Dermis microvascular lymphatic vessel endothelial cell (primary cell): ENCODE data around the gene PDE4D. TPM values are rescaled to one million over a fixed set of nuclear protein-coding genes. Genes with fewer than 3 reads are reported as not detected.
A peak's percentile ranks its signal among the peaks of the same experiment; 100 is the strongest.

Source experiments
- DNase-seq, 2 donors: peaks; one replicate each; pipeline versions ENCODE4 v3.0.0 to v3.0.0-alpha.2; 2010; ENCODE audit warnings: low read depth in 2 of 2
- total RNA-seq: library from RNA; depleted of rRNA; stranded (reverse); fragments of >200 nt; gene quantifications from 2 replicates; pipeline ENCODE4 v1.2.1, GENCODE V29; 2014

PDE4D gene
- total RNA-seq, 1 donor from 2014 or later = 22.1 TPM

DNA sequence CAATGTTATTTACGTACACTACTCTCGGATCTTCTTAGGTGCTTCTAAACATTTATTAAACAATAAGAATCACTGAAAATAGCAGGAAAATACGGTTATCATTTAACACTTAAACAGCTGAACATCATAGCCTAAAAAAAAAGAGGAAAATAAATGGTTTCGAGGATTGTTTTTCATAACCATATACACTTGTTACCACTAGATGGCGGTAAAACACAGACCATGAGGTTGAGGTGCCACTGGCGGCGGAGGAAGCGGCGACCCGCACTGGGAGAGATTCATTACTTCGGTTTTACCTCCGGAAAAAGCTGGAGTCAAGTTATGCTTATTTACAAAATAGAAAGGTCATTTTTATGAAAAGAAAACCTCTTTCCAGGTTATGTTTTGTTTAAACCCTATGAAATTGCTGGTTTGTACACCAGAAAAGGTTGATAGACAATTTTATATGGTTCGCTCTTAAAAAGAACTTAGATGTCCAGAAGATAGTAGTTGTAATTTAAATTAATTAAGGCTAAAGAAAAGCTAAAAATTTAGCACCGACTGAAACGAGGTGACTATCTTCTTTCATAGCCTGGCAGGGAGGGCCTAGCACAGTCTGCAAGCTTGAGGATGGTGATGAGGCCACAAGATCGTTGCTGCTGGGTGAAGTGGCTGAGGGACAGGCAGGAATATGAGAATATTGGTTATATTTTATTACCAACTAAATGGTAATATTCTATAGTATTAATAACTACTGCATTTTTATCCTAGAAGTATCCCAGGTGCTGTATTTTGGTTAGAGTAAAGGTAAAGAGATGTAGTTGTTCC lies 704.9 kb downstream of the PDE4D start:
- DNase-seq = peak; percentile 52 to 79

DNA sequence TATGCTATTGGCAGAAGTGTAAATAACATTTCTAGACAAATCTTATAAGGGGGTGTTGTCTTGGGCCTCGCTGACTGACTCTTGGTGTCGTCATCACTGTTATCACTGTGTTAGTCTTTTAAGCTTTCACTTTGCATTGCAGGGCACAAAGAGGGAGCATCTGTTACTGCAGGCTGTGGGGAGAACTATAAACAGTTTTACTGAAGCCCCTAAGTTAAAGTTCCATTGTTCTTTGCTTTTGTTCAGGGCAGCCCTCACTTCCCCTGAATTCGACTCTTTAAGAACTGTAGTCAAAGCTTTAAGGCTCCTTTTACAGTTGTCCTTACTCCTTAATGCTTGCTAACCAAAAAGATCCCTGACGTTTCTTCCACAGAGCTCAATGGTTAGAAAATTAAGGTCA lies 705.7 kb downstream of the PDE4D start:
- no peak for DNase-seq

DNA sequence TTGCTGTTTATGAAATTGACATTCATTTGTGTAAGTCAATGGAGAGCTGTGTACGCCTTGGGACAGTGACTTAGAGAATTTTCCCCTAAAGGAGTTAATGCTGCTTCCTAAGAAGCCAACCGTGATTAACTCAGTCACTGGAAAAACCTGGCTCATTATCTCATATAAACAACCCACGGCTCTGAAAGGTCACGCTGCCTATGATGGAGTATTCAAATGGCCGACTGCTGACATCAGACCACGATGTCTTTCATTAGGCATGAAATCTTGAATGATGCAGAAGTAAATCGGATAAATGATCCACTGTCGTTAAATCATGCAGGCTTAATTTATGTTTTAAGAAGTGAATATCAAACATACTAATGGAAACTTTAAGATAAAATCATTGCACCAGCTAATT lies 706.9 kb downstream of the PDE4D start:
- no peak for DNase-seq

DNA sequence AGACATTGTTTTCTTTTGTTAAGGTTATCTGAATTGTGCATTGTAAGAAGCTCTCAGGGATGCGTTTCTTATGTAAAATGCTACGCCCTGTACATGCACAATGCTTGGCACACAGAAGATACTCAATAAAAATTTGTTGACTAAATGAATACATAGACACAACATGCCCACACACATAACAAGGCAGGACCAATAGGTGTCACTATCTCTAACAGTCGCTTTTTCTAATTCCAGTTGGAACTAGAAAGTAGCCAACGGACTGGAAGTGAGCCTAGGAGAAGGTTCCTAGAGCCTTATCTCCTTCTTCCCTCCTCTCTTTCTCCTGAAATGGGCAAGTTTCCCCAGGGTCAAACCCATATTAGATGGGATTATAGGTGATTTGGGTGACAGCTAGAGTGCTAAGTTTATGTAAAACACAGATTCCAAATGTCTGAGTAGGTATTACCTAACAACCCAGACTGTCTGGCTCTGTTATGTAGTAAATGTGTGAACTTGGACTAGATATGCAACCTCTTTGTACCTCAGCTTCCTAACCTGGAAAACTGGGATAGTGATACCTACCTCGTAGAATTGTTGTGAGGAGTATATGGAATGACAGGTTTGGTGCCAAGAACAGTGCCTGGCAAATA lies 707.7 kb downstream of the PDE4D start:
- DNase-seq = no peak

DNA sequence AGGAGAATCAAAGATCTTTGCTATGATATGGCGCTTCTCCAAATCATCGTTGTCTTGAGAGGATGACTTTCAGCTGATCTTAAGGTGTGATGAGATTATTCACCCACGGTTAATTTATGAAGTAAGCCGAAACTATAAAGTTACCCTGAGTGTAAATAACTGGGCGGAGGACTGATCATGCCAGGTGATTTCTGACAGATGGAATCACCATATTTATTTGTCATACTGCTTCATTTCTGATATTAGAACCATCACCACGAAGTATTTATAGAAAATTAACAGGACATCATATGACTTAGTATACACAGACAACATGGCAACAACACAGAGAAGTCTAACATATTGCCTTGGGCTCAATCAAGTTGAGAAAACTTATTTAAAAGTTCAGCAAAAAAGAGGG lies 708.8 kb downstream of the PDE4D start:
- DNase-seq = no peak

DNA sequence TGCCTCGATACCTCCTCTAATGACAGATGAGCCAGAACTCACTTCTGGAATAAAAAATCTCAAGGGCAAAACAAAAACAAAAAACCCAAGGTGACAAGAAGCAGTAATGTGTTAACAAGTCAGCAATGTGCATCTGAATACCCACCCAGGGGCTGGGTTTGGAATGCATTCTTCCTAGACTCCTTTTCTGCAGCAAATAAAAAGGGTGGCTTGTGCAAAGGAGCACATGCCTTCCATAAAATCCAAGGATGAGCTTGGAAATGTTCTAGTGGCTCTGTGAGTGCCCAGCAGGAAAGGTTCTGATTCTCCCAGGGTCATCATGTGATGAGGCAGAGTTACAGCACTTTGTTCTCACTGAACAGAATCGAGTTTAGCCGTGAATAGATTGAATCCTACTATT lies 710.8 kb downstream of the PDE4D start:
- no peak for DNase-seq

DNA sequence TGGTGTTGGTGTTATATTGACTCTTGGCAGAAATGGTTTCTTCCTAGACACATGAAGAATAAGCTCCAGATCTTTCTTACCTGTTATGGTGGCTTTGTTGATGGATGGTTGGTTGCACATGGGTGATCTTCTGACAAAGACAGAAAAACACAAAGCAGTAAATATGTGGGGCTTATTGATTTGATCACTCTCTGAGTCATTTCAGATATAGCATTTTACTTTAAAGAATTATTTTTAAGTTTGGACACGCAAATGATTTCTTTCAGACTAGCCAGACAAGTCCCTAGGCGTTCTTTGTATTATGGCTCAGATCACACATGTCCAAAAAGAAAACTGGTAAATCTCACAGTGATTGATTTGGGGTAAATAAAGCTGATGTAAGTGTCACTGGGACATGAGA lies 713.0 kb downstream of the PDE4D start:
- no peak for DNase-seq

DNA sequence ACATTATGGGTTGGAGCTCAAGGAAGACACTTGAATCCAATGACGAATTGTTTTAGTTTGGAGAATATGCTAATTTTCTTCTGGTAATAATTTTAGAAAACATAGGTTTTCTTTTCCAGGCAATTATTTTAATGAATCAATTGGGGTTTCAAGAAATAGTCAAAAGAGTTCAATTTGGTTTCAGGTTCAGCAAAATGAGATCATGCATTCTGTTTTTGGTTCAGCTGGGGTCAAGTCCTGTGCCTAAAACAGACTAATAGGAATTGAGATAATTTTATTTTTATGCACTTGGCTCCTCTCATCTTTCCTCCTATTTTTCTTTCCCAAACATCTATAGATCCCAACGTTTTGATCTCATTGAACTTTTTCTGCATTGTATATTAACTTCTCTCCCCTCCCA lies 713.8 kb downstream of the PDE4D start:
- DNase-seq = no peak

DNA sequence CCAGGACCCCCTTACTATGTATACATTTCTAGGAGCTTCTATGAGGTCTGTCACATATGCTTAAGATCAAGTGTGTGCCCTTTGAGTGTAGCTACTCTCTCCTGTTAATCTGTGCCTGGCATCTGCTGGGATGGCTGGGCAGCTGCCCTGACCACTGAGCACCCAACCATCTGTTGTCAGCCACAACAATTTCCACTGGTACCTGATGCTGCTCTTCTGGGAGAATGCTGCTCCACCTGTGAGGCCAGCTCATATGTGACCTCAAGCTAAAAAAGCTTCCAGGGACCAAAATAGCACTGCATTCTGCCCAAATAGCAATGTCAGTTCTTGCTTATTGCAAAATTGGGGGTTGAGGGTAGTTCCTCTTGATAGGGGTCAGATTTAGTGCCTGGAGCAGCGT lies 715.0 kb downstream of the PDE4D start:
- DNase-seq = no peak

DNA sequence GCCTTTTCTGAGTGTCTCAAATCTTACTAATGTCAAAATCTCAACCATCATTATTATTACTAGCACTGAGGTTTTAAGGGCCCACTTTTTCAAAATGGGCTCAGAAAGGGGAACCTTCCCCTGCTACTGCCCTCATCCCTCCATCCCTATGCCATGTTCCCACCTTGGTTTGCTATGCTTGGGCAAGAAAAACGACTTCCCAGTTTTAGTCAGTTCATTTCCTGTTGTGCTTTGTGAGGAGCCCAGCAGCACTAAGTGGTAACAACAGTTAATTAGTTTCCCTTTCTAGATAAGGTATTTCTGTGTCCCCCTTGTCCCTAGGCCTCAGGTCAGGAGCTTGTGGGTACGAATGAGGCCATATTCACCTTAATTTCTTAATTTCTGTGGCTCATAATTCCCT lies 715.5 kb downstream of the PDE4D start:
- DNase-seq = no peak

DNA sequence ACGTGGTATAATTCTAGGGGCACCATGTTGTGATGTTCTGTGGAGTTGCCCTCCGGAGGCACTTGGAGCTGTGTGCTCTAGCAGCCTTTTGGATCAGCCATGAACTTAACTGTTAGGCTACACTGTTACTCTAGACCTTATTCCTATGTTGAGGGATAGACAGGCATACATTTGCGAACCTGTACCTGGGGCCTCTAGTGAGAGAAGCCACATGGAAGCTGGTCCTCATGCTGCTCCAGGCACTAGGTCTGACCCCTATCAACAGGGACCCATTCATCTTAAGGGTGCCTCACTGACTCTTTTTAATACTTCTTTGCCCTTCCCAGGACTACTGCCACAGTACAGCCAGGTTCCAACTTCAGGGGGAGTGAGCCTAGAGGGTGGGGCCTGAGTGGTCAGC lies 715.9 kb downstream of the PDE4D start:
- no peak for DNase-seq

DNA sequence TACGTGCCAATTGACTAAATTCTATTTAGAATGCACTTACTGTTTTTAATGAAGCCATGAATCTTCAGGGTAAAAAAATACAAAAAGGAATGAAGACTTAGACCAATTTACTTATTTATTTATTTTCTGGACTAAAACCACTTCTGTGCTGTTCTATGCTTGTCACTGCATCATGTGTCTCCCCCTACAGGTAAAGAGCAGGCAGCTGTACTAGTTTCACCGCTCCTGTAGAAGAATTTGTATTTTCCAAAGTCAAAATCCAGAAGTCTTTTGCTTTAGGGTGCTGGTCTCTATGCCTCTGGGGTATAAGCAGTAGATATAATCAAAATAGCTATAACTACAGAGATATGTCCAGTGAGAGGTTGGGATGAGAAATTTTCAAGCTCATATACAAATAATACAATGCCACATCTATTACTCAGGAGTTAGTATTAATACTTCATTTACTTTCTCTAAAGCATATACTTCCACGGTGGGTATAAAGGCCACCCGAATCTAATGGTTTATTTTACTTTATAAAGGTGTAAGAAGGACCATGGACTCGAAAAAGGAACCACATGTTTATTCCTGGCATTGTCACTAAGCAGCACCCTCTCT lies 719.2 kb downstream of the PDE4D start:
- peak; percentile 68 to 76 for DNase-seq

DNA sequence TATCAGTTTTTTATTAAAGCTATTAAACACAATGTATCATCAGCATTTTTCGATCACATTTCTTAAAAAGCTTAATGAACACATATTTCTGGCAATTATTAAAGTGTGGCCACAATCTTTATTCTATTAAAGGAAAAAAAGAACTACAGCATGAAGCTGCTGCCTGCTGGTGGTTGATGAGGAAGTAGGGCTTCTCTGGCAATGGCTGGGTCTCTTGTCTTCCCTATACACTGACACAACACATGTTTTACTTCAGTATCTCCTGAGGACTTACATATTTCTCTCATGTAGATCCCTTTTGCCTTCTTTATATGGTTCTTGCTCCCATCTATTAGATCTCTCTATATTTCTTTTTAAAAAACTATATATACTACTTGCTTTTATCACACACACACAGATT lies 719.9 kb downstream of the PDE4D start:
- no peak for DNase-seq

DNA sequence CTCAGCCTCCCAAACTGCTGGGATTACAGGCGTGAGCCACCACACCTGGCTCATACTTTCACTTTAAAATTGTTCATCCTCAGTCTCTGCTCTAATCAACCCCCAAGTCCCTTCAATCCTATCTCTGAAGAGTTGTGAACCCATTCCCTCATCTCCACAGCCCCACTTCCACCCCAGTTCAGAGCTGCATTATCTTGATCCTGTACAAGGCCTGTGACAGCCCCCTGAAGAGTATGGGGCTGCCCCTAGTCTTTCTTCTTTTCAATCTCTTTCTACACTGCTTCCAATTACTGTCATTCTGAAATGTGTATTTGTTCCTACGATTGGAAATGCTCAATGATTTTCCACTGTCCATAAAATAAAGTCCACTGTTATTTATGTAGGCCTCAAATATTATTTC lies 722.4 kb downstream of the PDE4D start:
- DNase-seq = no peak

DNA sequence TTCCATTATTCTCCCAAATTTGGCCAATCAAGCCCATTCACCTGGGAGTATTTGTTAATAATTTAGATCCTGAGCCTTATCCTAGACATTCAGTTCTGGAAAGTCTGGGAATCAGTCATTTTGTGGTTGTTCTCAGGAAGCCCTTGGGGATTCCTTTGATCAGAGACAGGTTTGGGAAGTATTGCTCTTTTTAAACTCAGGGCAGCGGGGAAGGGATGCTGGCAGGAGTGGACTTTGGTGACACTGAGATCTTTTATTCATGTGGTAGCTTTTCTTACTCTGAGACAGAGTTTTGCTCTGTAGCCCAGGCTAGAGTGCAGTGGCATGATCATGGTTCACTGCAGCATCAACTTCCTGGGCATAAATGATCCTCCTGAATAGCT lies 723.8 kb downstream of the PDE4D start:
- no peak for DNase-seq

DNA sequence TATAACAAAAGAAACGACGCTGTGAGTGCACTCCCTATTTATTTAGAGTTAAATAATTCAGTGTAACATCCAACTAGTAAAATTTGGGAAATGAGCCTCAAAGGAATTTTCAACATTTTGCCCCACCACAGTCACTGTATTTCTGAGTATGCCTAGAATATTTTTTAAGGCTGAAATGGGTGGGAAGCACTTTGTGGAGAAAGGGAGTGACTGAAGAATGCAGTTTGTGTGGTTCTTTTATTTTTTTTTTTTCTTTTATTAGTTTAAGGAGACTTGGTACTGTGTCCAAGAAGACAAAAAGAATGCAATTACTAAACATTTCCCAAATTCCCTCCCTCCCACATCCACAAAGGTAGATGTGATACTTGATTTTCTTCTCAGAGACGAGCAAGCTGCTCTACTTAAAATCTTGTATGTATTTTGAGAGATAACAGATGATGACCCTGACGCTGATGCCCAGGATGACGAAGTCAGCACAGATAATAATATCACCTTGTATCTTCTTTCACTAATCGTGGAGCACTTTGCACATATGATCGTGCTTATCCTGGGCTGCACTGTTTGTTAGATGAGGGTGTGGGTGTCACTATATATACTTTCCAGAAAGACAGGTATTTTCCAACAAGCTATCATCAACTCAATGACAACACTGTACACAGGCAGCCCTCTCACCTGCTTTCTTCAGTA lies 724.3 kb downstream of the PDE4D start:
- DNase-seq = no peak

DNA sequence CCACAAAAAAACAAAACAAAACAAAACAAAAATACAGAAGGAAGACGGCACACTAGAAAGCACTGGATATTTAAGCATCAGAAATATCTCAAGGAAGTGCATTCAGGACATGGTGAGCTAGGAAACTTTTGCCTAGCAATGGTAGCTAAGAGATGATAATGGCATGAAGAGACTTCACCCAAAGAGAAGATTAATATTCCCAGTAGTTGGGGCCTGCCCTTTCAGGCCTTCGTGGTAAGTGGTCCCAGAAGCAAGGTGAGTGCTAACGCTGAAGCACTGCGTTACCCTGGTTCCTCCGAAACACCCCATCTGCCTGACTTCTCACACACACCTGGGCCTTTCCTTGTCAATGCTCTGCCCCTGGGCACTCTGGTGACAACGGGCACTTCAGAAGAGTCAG lies 725.5 kb downstream of the PDE4D start:
- DNase-seq = no peak

DNA sequence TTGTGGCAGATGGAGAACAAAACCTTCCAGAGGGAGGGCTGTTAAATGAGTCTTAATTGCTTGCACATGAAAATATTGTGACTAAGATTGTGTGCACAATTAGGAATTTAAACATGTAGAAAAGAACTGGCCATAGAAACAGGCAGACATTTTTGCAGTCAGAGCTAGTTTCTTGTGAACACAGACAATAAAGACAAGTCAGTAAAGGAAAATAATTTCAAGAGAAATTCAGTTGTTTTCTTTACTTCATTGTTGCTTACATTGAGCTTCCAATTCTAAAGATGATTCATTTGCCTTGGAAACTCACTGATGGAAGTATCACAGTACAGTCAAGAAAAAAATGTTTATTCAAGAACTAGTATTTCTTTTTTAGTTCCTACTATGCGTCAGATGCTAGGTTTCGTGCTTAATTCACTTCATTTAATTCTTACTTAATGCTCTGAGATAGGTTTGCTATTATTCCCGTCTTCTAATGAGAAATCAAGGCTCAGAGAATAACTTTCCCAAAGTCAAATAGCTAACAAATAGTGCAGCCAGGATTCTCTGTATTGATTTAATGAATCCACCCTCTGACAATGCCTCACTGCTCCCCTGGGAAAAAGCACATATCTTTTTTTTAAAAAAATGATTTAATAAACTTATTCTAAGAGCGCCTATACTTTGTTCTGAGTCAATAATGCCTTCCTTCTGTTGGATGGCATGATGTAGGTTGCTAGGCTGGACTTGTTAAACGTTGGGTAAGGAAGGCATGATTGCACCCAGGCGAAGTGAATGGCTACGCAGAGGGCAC lies 729.3 kb downstream of the PDE4D start:
- peak in 1 of 2 donors; percentile 58 for DNase-seq

DNA sequence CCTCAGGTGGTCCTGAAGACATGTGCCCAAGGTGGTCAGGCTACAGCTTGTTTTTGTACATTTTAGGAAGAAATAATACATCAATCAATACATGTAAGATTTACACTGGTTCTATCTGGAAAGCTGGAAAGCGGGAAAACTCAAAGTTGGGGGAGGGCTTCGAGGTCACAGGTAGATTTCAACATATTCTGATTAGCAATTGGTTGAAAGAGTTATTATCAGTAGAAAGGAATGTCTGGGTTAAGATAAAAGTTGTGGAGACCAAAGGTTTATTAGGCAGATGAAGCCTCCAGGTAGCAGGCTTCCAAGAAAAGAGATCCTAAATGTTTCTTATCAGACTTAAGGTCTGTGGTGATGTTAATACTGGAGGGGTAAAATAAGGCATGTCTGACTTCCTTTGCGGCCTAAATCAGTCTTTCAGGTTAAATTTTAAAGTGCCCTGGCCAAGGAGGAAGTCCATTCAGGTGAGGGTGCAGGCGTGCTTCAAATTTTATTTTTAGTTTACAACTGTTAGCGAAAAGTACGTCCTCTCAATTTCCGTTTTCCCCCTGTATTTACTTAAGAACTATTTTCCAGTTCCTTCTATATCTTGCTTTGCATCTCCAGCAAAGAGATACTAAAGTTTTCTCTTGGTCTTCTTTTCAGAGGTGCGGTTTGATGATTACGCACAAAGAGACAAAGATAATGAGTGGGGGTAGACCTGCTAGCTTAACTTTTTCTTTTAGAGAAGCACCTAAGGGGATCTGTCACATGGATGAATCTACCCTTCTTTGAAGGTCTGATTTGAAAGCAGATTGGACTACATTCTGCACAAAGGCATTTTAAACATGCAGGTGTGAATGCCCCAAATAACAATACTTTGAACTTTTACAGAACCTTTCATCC lies 732.1 kb downstream of the PDE4D start:
- DNase-seq = no peak

DNA sequence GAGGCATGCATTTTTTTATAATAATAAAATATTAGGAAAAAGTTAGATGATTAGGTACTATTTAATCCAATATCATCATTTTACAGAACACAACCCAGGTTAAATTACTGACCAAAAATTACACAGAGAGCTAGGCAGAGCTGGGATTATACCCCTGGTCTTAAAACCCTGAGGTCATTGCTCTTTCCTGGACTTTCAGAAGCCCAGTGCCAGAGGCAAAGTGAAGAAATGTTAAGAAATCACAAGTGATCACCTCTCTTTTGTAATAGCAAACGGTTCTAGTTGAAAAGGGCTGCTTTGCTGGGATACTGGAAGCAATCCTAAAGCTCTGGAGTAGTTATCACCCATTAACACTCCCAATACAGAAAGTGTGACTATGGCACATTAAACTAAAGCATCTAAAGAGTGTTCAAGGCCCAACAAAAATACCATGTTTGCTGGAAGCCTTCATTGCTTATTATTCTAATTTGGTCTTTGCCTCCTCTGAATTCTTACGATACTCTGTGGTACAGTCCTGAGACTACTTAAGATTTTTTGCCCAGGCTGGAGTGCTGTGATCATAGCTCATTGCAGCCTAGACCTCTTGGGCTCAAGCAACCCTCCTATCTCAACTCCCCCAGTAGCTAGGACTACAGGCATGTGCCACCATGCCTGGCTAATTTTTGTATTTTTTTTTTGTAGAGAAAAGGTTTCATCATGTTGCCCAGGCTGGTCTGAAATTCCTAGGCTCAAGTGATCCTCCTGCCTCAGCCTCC lies 734.7 kb downstream of the PDE4D start:
- no peak for DNase-seq
